ENCODE measurements around the gene PLPP4.

DNA sequence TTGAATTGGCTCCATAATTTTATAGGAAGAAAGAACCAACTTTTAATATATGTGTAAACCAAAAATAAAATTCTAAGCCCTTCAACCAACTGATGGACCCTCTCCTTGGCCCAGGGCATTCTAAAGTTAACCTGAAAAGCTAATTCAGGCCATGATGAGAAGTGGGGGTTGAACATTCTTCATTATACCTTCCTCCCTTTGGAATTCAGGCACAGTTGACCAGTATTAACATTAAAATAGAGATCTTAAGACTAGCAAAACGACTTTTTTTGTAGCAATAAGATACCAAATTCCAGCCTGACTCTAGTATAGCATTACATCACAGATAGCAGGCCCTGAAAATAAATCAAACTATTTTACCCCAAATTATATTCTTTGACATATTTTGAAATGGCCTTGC lies 173.2 kb downstream of the PLPP4 start:
- TF ChIP-seq, protein P1, sequence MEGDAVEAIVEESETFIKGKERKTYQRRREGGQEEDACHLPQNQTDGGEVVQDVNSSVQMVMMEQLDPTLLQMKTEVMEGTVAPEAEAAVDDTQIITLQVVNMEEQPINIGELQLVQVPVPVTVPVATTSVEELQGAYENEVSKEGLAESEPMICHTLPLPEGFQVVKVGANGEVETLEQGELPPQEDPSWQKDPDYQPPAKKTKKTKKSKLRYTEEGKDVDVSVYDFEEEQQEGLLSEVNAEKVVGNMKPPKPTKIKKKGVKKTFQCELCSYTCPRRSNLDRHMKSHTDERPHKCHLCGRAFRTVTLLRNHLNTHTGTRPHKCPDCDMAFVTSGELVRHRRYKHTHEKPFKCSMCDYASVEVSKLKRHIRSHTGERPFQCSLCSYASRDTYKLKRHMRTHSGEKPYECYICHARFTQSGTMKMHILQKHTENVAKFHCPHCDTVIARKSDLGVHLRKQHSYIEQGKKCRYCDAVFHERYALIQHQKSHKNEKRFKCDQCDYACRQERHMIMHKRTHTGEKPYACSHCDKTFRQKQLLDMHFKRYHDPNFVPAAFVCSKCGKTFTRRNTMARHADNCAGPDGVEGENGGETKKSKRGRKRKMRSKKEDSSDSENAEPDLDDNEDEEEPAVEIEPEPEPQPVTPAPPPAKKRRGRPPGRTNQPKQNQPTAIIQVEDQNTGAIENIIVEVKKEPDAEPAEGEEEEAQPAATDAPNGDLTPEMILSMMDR (IDR thresholded peaks at IDR 0.05; ENCODE audit: low read depth, low read length, poor library complexity, severe bottlenecking), result no peak
- TF ChIP-seq EZH2phosphoT487 (IDR thresholded peaks at IDR 0.05; ENCODE audit: borderline replicate concordance, low read length), result no peak
